ENCODE measurements around the gene REXO5.

The REXO5 gene

DNA sequence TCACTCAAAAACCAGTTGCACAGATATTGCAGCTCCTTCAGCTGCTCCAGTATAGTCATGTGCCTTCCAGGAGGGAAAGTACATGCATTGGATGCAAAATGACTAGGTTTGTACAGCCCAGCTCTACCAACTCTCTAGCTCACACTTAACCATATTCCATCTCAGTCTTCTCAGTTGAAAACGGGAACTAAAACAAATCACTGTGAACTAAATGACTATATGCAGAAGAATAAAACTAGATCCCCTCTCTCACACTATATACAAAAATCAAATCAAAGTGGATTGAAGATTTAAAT is 69.0 kb downstream of the REXO5 start:
- no peak for DNase-seq

DNA sequence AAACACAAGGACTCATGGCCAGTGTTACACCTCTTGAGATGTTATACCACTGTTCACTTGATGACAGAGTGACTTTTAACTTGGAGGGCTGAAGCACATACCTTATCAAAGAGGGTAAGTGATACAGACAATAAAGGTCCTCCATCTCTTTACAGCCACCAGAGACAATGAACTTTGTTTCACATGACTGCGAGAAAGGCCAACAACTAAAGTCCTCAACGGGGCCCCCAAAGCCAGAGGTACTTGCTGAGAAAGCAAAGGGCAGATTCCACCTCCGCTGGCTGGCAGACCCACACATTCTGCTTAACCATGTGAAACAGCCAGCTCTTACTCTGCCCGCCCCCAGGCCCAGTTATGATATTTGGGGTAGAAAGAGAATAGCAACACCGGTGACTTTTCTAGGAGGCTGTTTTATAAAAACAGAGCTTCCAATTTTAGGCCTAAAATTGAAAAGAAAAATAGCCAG is 72.4 kb downstream of the REXO5 start:
- DNase-seq: no peak

DNA sequence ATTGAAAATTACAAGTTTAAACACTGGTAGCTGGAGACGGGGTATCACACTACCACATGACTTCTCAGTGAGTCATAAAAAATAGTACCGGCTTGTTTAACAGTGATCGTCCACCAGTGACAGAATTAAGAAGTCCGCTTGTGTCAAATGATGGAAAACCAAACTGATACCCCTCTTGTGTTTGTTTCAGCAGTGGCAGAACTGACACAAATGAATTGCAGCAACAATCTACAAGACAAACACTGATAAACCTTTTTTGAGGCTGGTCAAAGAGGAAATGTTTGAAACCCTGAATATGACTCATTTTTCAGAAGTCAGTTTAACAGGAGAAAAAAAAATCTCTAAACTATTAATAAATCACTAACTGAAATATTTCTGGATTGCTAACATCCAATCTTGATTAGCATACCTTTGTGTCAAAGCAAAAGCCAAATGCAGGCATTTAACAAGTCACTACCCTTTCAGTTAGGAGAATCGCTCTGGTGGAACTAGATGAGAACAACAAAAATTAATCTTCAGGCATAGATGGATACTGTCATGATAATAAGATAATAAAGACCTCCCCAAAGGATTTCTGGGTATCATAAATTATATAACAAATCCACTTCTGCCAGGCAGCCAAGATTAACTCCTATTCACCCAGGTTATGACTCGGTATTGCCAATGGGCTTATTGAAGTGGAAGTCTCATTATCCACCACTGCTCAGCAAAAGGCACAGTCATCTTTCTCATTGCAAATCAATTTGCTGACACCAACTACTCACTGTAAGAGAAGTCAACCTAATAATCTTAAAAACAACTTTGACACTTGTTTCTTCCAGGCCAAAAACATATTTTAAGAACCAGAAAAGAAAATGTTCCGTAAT is 73.1 kb downstream of the REXO5 start:
- no peak for DNase-seq

DNA sequence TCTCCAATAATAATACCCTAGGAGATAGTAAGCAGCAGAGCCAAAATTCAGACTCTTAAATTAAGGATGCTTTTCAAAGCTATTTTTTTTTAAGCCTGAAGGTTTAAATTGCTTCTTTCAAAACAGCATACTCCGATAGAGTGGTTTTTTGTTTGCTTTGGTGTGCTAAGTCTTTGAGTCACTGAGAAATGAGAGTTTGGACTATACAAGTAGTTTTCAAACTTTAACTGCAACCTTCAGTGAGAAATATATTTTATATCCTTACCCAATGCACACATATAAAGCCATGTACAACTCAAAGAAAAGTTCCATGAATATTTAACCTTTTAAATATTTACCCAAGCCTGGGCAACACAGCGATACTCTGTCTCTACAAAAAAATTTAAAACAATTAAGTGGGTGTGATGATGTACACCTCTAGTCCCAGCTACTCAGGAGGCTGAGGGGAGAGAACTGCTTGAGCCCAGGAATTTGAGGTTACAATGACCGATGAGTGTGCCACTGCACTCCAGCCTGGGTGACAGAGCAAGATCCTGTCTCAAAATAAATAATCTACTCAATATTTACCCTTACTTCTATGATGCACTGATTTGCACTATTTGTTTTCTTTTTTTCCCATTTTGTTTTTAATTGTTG is 74.7 kb downstream of the REXO5 start:
- DNase-seq: no peak

DNA sequence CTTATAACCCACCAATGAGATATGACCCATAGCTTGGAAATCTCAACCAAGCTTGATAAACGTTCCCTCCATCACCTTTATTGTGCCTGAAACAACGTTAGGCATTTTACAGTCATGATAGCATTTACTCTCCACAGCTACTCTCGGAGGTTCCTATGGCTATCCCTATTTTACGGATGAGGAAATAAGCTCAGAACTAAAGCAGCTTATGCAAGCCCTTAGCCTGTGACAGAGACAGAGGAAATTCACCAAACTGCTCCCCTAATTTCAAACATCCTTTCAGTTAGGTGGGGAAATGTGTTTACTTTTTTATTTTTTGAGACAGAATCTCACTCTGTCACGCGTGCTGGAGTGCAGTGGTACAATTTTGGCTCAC is 75.2 kb downstream of the REXO5 start:
- no peak for DNase-seq

DNA sequence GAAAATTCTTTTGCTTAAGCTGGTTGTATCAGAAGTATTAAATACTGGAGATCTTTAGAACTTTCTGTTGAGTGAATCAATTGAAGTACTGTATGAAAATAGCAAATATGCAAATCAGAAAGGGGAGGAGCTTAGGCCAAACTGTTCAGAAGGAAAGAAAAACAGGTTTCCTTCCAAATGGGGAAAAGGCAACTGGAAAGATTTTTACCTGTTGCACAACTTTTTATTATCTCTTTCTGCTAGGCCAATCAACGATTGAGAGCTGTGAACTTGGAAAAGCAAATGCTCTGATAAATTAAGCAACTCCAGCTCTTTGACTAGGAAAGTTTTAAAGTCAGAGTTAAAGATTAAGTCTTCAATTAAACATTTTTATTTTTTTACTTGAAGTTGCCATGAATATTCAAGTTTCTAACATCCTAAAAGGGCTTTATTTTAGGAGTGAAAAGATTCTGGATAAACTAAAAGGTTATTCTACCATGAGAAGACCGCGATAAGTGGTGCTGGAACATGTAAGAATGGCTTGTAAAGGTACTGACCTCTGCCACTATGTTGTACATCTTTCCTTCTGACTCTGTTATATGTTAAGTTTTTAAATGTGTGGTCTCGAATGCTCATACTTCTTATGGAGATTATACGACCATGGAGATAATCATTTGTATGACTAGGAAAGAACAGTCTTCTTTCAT is 77.4 kb downstream of the REXO5 start:
- DNase-seq: no peak

DNA sequence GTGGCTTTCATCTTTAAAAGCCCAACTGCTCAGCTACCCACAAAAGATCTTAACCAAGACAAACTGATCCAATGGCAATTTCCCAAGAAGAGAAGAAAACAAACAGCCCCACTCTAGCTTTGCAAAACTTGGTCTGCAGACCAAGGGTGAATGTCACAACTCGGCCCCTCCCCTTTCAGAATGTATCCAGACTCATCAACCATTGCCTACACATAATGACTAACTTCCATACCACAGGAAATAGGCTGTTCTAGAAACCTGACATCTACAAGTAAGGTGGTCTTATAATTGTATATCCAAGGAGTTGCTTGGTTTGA is 77.9 kb downstream of the REXO5 start:
- no peak for DNase-seq

DNA sequence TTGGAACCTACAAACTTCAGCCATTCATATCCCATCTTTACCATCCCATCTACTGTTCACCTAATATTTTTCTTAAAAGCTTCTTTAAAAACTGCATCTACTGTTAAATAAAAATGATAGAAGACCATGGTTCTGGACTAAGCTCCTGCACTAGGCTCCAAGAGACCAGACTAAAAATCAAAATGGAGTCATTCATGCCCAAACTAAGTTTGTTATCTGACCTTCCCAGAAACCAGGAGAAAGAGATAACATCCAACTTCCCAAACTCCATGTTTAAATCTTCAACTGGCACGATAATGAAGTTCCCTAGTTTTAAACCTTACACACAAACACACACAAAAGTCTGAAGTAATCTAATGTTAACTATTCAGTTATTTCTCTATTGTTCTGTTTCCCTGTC is 80.0 kb downstream of the REXO5 start:
- no peak for DNase-seq

DNA sequence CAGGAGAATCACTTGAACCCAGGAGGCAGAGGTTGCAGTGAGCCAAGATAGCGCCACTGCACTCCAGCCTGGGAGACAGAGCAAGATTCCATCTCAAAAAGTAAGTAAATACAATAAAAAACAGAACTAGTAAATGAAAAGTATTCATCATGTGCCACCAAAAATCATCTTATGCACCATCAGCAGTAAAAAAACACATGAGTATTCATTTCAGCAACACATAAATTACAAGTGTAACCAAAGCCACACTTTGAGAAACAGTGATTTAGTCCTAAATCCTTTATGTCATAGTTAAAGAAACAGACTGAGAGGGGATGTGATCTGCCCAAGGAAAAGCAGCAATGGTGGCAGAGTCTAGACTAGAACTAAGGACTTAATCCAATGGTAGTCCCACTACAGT is 80.9 kb downstream of the REXO5 start:
- DNase-seq: no peak

DNA sequence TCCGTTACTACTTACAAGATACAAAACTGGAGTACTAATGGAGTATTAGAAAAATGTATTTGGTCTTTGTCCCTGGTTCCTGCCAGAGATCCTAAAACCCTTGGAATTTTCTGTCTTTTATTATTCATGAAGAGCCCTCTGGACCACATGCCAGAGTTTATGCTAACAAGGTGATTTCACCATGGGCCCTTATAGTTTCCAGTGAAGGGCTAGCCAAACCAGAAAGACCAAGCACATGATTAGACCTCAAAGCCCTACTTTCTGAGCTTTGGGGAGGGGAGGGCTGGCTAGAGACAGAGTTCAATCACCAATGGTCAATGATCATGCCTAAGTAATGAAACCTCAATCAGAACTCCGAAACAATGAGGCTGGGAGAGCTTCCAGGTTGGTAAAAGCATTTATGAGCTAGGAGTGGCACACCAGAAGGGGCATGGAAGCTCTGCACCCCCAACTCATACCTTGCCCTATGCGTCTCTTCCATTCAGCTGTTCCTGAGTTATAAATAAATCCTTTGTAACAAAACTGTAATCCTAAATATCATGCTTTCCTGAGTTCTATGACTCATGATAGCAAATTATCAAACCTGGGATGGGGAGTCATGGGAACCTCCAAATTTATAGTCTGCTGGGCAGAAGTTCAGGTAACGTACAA is 83.4 kb downstream of the REXO5 start:
- no peak for DNase-seq

DNA sequence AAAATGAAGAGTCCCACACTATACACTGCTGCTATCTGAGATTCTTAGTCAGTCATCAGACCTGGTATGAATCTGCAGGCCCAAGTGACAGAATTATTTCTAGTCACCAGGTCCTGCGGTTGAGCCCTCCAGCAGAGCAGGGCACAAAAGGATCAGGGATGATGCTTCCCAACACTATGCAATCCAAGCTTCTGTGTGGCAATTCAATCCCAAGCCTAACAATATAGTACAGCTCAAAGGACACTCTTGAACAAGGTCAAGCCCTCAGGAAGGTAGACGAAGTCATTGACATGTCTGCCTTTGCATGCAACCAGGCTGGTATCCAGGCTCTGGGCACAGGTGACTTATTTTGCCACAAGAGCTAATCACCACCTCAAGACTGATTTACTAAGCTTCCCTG is 88.1 kb downstream of the REXO5 start:
- no peak for DNase-seq

DNA sequence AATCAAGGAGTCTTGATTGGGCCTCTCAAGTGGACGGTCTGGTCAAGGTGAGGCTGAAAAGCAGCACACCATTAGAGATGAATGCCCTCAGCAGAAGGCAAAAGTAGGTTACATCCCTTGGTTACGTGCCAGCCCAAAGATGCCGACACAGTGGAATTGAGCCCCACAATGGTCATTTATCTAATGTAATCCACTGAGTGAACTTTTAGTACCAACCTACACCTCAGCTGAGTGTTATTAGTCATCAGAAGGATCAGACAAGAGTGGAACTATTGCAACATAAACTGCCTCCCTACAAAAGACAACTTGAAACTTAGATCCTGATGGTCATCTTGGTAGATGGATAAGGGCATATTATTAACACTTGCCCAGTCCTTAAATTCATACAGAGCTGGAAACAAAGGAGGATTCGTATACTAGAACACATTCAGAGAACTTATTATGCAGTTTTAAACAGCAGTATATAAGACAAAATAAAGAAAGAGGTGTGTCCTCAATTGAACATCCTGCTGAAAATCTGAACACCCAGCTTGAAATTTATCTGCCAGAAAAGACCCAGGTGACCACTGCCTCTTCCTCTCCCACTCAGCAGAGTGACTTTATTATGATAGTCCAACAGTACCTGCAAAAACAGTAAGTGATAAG is 91.0 kb downstream of the REXO5 start:
- DNase-seq: no peak

DNA sequence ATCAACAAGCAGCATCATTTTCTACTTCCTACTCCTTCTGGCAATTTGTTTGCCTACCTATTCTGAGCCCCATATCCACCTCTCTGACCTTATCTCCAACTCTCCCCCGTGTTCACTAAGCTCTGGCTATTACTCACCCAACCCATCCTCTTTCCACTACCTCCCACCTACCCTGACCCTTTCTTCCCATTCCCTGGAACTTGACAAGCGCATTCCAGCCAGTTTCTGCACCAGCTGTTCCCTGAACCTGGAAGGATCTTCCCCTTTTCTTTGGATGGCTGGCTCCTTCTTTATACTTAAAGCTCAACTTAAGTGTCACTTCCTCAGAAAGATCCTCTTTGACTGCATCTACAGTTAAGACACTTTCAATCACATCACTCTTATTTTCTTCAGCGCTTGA is 91.6 kb downstream of the REXO5 start:
- no peak for DNase-seq

DNA sequence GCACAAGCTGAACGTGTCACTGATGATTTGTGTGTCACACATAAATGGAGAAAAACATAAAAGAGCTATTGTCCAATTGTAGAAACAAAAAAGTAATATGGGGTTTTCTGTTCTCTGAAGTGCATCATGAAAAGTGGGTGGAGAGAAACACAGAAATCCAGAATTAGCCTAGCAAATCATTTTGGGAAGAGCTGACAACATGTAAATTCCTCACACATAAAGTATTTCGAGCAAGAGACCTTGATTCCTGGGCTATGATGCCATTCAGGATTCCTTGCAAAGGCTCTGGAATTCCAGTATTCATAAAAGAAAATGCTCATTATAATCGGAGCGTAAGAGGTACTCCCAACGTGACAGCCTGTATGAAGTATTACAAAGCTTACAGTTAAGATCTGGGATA is 92.7 kb downstream of the REXO5 start:
- no peak for DNase-seq
